GM21723 (cell line): ENCODE results near the gene MRPS12.
"Not testable (repeated sequence)": the region's sequence is repeated elsewhere in the genome, so short reads cannot be mapped to it uniquely, and the experiment has no call there.

Experiments used
- ATAC-seq: cut with Tn5 transposase; IDR thresholded peaks from one replicate; pipeline ENCODE4 v1.9.1; 2021; ENCODE audit warnings: mild to moderate bottlenecking, moderate library complexity; ENCODE audit not compliant: unreplicated experiment

MRPS12 gene

DNA sequence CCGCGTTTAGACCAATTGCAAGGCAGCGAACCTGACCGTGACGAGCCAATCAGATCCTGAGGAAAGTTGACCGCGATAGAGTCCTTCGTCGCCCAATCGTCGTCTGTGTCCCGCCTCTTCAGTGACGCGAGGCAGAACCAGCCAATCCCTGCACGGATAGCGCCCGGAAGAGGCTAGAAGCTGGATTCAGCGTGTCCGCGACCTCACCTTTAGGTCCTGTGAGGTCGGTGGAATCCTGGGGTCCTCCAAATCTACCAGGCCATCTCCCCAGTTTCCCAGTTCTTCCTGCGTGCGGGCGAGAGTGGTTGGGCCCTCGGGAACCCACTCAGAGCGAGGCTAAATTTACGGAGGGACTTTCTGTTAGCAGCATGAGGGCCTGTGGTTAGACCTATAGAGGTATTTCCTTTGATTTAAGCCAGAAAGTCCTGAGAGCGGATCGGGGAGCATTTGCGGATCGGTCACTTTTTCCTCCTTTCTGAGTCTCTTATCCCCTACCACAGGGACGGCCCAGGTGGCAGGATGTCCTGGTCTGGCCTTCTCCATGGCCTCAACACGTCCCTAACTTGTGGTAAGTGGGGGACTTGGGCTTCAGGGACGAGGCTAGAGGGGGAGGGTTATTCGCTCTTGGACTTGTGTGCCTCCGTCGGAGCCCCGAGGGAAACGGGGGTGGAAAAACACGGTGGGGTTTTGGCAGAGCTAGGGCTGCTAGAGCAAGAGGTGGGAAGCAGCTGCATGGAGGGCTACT, at the start of gene MRPS12:
TSS of gene MRPS12 (plus strand) at position 169 of the 745 bp plus-strand sequence. CDS start at position 520, 351 bp downstream.
- peak; percentile 90 for ATAC-seq

DNA sequence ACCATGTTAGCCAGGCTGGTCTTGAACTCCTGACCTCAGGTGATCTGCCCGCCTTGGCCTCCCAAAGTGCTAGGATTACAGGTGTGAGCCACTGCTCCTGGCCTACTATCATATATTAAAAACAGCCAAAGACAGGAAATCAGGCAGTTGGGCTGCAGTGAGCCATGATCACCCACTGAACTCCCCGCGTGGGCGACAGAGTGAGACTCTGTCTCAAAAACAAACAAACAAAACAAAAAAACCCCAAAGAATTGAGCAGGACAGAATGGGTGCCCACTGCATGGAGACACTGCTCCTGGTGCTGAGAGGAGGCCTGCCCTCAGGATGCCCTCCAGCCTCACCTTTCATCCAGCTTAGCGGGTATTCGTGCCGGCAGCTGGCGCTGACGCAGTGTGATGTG, 47.5 kb upstream of the MRPS12 start:
- ATAC-seq, result no peak

DNA sequence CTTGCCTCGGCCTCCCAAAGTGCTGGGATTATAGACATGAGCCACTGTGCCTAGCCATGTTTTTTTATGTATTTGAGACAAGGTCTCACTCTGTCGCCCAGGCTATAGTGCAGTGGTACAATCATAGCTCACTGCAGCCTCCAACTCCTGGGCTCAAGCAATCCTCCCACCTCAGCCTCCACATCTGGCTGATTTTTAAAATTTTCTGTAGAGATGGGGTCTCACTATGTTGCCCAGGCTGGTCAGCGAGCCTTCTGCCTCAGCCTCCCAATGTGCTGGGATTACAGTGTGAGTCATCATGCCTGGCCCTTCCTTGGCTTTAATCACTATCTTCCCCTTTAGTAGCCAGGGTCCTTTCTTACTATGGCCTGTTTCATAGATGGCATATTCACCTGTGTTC, 46.1 kb upstream of the MRPS12 start:
- ATAC-seq, result not testable (repeated sequence)

DNA sequence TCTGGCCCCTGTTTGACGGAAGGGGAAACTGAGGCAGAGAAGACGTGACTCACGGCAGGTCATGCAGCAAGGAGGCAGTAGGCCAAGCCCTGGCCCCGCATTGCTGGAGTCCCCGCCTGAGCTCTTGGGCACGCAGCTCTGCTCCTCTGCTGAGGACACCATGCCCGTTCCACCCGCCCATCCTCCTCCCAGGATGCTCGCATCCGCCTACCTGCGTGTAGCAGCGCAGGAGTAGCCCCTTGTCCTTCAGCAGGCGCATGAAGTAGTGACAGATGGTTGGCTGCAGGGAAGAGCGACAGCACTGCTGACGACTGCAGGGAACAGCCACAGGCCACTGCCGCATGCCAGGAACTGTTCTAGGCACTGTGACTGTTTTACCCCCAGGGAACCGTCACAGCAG, 41.9 kb upstream of the MRPS12 start:
- ATAC-seq, result no peak

DNA sequence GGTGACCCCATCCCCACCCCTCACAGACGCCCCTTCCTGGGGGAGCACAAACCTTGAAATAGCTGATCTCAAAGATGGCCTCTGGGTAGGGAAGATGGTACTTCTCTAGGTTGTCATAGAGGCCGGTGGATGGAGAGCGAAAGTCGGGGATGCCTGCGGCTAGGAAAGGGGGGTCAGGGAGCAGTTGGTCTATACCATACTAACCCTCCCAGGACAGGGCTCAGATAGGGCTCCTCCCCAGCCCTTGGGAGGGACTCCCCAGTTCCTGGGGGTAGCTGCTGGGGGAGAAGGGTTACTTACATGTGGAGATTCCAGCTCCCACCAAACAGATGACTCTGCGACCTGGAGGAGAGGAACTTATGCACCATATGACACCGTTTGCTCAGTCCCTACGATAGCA, 40.9 kb upstream of the MRPS12 start:
- no peak for ATAC-seq

DNA sequence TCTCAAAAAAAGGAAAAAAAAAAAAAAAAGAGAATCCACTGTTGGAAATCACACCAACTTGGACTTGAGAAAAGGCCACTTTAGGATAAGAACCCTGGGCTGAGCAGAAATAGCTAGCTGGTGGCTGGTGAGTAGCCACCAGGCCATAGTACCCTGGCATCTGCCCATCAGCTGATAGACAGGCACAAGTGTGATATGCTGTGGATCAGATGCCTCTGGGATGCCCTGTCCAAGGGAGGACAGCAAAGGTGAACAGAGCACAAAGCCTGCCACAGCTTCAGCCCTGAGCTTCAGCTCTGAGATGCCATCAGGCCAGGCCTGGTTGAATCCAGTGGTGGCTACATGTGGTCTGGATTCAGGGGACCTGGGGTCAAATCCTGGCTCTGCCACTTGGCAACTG, 40.1 kb upstream of the MRPS12 start:
- no peak for ATAC-seq

DNA sequence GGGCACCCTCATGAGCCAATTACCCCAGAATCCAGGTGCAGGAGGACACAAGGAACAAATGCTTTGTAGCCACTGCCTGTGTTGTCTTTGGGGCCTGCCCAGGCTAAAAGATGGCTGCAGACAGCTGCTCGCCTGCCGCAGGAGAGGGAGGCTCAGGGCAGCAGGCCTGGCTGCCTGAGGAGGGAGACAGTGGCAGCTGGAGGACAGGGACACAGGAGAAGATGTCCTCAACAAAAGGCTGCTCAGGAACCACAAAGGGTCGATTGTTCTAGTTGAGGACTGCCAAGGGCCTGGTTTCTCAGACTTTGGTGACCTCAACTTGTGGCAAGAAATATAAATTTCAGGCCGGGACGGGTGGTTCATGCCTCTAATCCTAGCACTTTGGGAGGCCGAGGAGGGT, 39.0 kb upstream of the MRPS12 start:
- no peak for ATAC-seq

DNA sequence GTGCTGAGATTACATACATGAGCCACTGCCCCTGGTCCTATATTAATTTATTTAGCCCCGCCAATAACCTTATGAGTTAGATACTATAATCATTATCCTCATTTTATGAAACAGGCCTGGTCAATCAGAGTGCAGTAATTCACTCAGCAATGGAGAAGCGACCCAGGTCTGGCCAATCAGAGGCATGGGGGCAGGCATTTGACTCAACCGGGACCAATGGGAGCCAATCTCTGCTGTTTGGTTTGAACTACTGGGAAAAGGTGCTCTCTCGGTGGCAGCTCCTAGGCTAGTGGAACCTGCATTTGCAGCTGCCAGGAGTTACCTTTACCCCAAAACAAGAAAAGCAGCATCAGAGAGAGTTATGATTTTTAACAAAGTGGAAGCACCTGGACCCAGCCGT, 37.9 kb upstream of the MRPS12 start:
- no peak for ATAC-seq

DNA sequence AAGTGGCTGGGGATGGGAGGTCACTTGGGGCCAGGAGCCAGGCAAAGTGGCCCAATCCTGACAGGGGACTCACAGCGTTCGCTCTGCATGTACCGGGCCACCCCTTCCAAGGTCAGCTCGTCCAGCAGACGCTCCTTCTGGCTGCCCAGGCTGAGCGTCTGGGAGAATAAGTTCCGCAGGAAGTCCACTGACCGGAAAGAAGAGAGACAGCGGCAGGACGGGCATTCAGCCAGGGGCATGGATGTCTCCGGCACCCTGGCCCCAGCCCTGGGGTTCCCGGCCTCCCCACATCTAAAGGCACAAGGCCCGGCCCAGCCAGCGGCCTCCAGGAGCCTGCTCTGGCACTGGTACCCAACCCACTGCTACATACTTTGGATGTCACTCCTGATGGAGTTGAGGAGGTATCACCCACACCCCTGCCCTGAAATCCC, 37.4 kb upstream of the MRPS12 start:
- ATAC-seq, result no peak

DNA sequence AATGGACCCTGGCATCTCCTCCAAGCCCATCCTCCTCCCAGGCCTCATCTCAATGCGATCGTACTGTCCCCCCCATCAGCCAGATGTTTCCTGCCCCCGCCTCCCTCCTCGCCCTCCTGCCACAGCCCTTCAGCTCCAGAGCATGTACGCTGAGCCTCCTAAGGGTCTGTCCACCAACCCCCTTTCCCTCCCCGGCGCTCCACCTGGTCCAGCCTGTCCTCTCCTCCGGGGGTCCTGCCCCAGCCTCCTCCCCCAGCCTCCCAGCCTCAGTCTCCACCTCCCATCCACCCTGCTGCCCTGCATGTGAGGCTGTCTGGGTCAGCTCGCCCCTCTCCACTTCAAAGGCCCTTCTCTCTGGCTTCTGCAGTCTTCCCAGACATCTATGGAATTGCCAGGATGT, 35.8 kb upstream of the MRPS12 start:
- ATAC-seq, result no peak

DNA sequence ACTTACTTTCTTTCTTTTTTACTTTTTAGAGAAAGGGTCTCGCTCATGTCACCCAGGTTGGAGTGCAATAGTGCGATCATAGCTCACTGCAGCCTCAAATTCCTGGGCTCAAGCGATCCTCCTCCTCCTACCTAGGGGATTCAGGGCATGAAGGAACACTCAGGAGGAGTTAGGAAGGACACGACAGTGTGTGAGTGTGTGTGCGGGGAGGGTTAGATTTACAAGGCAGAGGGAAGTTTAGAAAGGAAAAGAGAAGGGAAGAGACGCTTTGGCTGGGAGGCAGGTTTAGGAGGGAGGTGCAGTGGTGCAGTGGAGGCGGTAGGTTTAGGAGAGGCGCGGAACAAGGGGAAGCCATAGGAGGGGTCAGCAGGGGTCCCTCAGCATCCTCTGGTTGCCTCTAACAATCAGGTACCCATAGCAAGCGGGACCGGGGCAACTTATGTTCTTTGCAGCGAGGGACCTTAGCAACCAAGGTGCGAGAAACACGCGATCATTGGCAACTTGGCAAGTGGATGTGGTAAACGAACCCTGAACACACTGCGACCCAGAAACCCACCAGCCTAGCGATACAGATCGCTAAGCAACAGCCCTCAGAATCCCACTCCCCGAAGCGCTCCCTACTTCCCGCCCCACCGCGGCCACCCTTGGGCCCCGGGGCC, 31.8 kb upstream of the MRPS12 start:
- no peak for ATAC-seq

DNA sequence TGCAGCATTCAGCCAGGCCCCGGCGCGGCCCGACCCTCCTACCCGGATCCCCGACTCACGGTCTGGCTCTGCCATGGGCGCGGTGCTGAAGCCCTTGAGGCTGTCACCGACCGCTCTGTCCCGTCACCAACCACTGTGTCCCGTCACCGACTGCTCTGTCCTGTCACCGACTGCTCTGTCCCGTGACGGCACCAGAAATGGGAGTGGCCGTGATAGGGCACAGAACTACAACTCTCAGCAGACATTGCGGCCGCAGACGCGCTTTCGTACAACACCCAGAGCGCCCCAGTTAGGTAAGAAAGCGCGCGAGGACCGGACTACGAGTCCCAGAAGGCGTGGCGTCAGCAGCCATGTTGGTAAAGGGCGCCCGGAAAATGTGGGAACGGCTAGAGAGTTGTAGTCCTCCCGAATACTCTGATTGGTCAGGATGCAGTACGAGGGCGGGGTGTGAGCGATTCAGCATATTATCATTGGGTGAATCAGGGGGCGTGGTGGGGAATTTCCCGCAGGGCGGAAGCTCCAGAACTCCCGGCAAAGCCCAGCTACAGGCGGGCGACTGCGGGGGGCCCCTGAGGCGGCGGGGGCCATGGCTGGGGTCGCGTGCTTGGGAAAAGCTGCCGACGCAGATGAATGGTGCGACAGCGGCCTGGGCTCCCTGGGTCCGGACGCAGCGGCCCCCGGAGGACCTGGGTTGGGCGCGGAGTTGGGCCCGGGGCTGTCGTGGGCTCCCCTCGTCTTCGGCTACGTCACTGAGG, 31.1 kb upstream of the MRPS12 start, which contains the start of the genes NFKBIB and SIRT2:
TSS of gene NFKBIB (plus strand) at position 523 of the 755 bp plus-strand sequence. CDS start at position 587, 64 bp downstream.
TSS of gene SIRT2 (minus strand) at position 172 of the 755 bp plus-strand sequence. CDS start at position 75, 97 bp downstream.
- peak; percentile 89 for ATAC-seq

DNA sequence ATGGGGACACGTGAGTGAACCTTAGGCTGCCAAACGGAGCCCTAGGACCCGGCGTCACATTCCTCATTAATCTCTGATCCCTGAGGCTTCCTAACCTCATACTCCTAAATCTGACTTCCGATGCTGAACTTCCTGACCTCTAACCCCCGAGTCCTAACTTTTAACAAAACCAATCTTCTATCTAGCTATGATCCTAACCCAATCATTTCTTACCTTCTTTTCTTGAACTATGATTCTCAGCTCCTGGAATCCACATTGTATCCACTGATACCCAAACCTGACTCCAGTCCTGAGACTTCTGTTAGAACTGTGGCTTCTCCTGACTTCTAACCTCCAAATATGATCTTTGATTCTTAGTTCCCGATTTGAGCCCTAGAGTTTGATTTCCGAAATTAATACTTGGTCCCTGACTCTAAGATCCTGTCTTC, 30.5 kb upstream of the MRPS12 start:
- ATAC-seq, result no peak

DNA sequence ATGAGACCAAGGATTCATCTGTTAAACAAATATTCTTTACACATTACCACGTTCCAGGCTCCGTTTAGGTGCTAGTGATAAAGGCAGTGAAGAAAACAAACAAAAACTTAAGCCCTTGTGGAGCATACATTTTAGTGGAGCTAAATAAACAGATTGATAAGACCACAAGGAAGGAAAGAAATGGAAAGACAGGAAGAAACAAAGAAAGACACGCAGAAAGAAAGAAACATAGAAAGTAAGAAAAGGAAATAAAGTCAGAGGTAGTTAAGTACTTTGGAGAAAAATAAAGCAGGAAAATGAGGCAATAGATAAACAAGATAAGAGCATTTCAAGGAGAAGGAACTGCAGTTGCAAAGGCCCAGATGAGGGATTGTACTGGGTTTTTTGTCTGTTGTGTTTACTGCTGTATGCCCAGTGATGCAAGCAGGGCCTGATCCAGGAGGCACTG, 30.0 kb upstream of the MRPS12 start:
- ATAC-seq, result no peak

DNA sequence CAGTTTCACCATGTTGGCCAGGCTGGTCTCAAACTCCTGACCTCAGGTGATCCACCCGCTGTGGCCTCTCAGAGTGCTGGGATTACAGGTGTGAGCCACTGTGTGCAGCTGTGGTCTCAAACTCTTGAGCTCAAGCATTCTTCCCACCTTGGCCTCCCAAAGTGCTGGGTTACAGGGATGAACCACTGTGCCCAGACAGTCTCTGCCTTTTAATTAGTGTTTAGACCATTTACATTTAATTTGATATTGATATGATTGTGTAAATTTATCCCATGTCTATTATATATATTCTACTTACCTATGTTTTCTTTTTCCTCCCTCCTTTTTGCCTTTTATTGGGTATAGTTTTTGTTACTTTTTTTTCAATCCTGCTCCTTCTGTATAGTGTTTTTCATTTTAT, 29.1 kb upstream of the MRPS12 start:
- no peak for ATAC-seq

DNA sequence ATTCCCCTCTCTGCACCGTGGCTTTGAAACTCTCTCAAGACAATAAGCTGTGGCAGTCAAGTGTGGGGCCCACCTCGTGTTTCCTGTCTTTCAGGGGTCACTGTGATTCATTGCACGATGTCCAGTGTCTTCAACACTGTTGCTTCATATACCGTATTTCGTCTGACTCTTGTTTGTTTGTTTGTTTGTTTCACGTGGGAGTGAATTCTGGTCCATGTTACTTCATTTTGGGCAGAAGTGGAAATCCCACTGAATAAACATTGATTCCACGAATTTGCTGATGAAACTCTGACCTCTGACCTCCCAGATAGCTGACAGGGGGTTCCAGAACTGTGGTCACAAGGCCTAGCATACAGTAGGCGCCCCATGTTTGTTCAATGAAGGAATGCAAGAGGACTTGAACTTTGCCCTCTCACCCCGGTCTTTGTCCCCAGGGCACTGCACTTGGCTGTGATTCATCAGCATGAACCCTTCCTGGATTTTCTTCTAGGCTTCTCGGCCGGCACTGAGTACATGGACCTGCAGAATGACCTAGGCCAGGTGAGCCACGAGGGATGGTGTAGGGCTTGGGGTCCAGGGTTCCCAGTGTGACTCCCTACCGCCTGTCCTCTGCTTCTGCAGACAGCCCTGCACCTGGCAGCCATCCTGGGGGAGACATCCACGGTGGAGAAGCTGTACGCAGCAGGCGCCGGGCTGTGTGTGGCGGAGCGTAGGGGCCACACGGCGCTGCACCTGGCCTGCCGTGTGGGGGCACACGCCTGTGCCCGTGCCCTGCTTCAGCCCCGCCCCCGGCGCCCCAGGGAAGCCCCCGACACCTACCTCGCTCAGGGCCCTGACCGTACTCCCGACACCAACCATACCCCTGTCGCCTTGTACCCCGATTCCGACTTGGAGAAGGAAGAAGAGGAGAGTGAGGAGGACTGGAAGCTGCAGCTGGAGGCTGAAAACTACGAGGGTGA, 25.9 kb upstream of the MRPS12 start:
- no peak for ATAC-seq

DNA sequence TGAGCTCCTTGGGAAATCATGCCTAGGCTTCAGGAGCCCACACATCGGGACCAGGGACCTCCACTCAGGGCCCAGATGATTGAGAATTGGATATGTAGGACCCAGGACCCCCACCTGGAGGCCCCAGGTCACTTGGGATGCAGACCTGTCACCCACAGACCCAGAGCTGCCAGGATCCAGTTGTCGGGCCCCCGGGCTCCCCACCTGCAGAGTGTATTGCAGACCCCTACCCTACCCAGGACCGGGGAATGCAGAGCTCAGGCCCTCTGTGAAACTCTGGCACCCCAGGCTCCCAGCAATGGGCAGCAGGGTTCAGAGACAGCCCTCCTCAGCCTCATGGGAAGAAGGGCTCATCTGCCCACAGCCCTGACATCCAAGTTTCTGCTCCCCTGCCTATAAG, 25.1 kb upstream of the MRPS12 start:
- no peak for ATAC-seq

DNA sequence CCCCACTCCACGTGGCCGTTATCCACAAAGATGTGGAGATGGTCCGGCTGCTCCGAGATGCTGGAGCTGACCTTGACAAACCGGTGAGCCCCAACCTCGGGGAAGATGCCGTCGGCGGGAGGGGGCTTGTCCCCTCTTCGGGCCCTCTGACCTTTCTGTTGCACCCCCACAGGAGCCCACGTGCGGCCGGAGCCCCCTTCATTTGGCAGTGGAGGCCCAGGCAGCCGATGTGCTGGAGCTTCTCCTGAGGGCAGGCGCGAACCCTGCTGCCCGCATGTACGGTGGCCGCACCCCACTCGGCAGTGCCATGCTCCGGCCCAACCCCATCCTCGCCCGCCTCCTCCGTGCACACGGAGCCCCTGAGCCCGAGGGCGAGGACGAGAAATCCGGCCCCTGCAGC, 23.5 kb upstream of the MRPS12 start:
- ATAC-seq, result no peak

DNA sequence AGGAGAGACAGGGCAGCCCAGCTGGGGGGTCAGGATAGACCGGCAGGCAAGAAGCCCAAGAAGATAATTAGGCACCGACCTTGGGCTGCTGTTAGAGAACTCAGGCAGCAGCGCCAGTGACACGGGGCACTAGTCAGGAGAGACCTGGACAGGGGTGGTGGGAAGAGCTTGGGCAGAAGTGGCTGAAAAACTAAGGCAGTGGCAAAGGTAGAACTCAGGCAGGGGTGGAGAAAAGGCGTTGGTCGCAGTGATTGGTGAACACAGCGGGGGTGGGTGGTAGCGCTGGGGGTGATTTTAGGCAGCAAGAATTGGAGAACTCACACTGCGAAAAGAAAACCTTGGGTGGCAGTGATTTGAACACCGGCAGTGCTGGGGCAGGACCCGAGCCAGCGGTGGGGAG, 23.1 kb upstream of the MRPS12 start:
- ATAC-seq, result no peak

DNA sequence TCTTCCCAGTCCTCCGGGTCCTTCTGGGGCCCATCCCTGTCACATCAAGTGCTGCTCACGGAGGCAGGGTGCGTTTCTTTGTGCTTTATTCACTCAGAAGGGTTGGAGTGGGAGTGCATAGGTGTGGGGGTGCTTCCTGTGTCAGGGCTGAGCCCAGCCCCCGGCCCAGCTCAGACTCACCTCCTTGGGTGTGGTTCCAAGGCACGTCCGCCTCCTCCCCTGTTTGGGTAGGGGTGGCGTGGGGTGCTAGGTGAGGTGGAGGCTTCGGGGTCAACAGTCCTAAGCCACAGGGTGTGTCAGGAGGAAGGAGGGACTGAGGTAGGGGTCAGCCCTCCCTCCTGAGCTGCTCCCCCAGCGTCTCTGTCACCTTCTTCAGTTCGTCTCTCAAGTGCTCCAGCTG, 21.8 kb upstream of the MRPS12 start:
- no peak for ATAC-seq
